HL-60/S4 treated with retinoic acid at 250 ng/mL for 4 days and 3 days (cell line): ENCODE data around the gene MEGF11.

Experiments used
- in situ Hi-C: fragments of 300-500 bp; cut with MboI; formaldehyde crosslinking; loops from 2 replicates; pipeline ENCODE4 v1.7.0; 2022; ENCODE audit warnings: low sequenced_read_pairs

The MEGF11 gene

GRCh38 chr15:66241087-66241907 lies 12.3 kb downstream of the MEGF11 start:
- in situ Hi-C loops = no loop called here

GRCh38 chr15:66240240-66240794 lies 13.2 kb downstream of the MEGF11 start:
- in situ Hi-C loops = no loop called here

GRCh38 chr15:66239514-66239913 lies 14.0 kb downstream of the MEGF11 start:
- in situ Hi-C loops = no loop called here

- in situ Hi-C loops = no loop called here
Observed at GRCh38 chr15:66238318-66238717, 15.2 kb downstream of the MEGF11 start.

GRCh38 chr15:66237513-66238235 lies 15.9 kb downstream of the MEGF11 start:
- in situ Hi-C loops = no loop called here

GRCh38 chr15:66236806-66237375 lies 16.7 kb downstream of the MEGF11 start:
- in situ Hi-C loops = no loop called here

- in situ Hi-C loops = no loop called here
Observed at GRCh38 chr15:66235866-66236265, 17.7 kb downstream of the MEGF11 start.

GRCh38 chr15:66234798-66235197 lies 18.8 kb downstream of the MEGF11 start:
- in situ Hi-C loops = no loop called here

- in situ Hi-C loops = no loop called here
Observed at GRCh38 chr15:66233487-66234415, 19.8 kb downstream of the MEGF11 start.

- in situ Hi-C loops = no loop called here
Observed at GRCh38 chr15:66232267-66232625, 21.3 kb downstream of the MEGF11 start.

GRCh38 chr15:66231394-66232266 lies 21.9 kb downstream of the MEGF11 start:
- in situ Hi-C loops = no loop called here

GRCh38 chr15:66229790-66230465 lies 23.6 kb downstream of the MEGF11 start:
- in situ Hi-C loops = no loop called here

- in situ Hi-C loops = no loop called here
Observed at GRCh38 chr15:66228807-66229735, 24.5 kb downstream of the MEGF11 start.

- in situ Hi-C loops = no loop called here
Observed at GRCh38 chr15:66226736-66227135, 26.8 kb downstream of the MEGF11 start.

GRCh38 chr15:66225656-66226274 lies 27.8 kb downstream of the MEGF11 start:
- in situ Hi-C loops = no loop called here

- in situ Hi-C loops = no loop called here
Observed at GRCh38 chr15:66224946-66225345, 28.6 kb downstream of the MEGF11 start.
